Fibroblast of pulmonary artery (primary cell): Measurements from ENCODE around the gene ATG16L1.

Experiments
- DNase-seq: peaks from one replicate; pipeline ENCODE4 v3.0.0-alpha.2; 2010; ENCODE audit warnings: low read depth
- H3K4me3 ChIP-seq: replicated peaks from 2 replicates; pipeline ENCODE4 v1.5.1; 2011; ENCODE audit warnings: low read depth, mild to moderate bottlenecking, control low read depth, low read length, moderate library complexity
- CTCF ChIP-seq: IDR thresholded peaks from 2 replicates; pipeline ENCODE4 v1.5.1; 2011; ENCODE audit warnings: mild to moderate bottlenecking, control low read depth, low read length, inconsistent platforms; ENCODE audit errors: missing control alignments

The ATG16L1 gene

GRCh38 chr2:233209533-233210171 is 41.8 kb upstream of the ATG16L1 start:
- no peak overlapping the region for H3K4me3 ChIP-seq
- peak; percentile 60 for DNase-seq
- TF ChIP-seq CTCF = no peak

- TF ChIP-seq CTCF = no peak
- H3K4me3 ChIP-seq = no peak overlapping the region
- no peak for DNase-seq
These were observed 41.2 kb upstream of the ATG16L1 start for GRCh38 chr2:233210281-233210680.

- H3K4me3 ChIP-seq = no peak overlapping the region
- peak; percentile 95 for DNase-seq
- no peak for TF ChIP-seq CTCF
These were observed 40.5 kb upstream of the ATG16L1 start for GRCh38 chr2:233210843-233211547.

GRCh38 chr2:233211548-233211895 is 40.0 kb upstream of the ATG16L1 start:
- no peak overlapping the region for H3K4me3 ChIP-seq
- TF ChIP-seq CTCF = no peak
- DNase-seq = no peak

- no peak for DNase-seq
- no peak for TF ChIP-seq CTCF
- H3K4me3 ChIP-seq = no peak overlapping the region
These were observed 38.5 kb upstream of the ATG16L1 start for GRCh38 chr2:233213011-233213410.

- DNase-seq = no peak
- TF ChIP-seq CTCF = no peak
- H3K4me3 ChIP-seq = no peak overlapping the region
These were observed 37.5 kb upstream of the ATG16L1 start for GRCh38 chr2:233213975-233214374.
